GM19351 (cell line): Measurements from ENCODE around the gene RPP21.

Experiments used
- ATAC-seq: cut with Tn5 transposase; IDR thresholded peaks from one replicate; pipeline ENCODE4 v1.9.1; 2021; ENCODE audit warnings: mild to moderate bottlenecking, moderate library complexity; ENCODE audit not compliant: unreplicated experiment

The RPP21 gene

DNA sequence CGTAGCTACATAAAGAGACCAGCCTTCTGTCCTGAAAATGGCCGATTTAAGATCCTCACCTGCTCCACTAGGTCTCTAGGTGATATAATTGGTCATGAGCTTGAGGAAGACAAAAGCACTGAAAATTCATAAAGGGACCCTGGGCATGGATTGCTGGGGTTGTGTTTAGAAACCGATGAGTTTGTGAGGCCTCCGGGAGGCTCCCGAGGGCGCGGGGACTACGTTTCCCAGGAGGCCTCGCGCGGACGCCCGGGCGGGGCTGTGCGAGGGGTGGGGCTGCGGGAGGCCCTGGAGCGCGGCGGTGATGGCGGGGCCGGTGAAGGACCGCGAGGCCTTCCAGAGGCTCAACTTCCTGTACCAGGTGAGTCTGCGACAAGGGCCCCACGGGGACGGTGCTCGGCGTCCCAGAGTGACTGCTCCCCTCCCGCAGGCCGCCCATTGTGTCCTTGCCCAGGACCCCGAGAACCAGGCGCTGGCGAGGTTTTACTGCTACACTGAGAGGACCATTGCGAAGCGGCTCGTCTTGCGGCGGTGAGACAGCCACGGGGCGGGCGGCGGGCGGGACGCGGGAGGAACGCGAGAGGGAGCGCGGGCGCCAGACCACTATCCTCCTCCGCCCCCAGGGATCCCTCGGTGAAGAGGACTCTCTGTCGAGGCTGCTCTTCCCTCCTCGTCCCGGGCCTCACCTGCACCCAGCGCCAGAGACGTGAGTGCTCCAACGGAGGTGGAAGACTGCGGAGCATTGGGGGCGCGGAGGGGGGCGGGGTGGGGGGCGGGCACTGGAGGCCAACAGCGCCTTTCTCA is at the start of gene RPP21:
RPP21 (plus strand) TSS at position 289 of the 804 bp plus-strand sequence; CDS start at position 305, 16 bp downstream.
- ATAC-seq = peak; percentile 96

GRCh38 chr6:30295837-30296236 is 49.1 kb upstream of the RPP21 start:
- ATAC-seq = no peak

GRCh38 chr6:30304002-30304401 is 41.0 kb upstream of the RPP21 start:
- no peak for ATAC-seq

GRCh38 chr6:30311101-30311500 is 33.9 kb upstream of the RPP21 start:
- ATAC-seq = no peak

GRCh38 chr6:30311671-30312070 is 33.3 kb upstream of the RPP21 start:
- no peak for ATAC-seq

- ATAC-seq = no peak
These were observed 32.7 kb upstream of the RPP21 start for GRCh38 chr6:30312266-30312665.

GRCh38 chr6:30312676-30313321 is 32.2 kb upstream of the RPP21 start:
- no peak for ATAC-seq

DNA sequence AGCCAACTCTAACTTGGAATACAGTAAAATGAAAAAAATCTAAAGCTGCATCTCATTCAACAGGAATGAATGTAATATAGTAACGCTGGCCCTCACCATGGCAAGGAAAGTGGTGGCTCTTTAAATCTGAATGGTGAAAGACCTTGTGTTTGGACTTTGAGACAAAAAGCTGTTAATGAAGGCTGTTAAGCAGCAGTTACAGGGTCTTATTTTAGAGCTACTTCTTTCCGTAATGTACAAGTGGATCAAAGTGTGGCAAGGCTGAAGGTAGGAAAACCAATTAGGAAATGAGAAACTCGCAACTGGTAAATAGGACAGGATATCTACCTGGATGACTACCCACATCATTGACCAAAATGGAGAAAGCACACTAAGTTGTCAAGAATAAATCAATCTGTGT is 29.8 kb upstream of the RPP21 start:
- ATAC-seq = no peak

DNA sequence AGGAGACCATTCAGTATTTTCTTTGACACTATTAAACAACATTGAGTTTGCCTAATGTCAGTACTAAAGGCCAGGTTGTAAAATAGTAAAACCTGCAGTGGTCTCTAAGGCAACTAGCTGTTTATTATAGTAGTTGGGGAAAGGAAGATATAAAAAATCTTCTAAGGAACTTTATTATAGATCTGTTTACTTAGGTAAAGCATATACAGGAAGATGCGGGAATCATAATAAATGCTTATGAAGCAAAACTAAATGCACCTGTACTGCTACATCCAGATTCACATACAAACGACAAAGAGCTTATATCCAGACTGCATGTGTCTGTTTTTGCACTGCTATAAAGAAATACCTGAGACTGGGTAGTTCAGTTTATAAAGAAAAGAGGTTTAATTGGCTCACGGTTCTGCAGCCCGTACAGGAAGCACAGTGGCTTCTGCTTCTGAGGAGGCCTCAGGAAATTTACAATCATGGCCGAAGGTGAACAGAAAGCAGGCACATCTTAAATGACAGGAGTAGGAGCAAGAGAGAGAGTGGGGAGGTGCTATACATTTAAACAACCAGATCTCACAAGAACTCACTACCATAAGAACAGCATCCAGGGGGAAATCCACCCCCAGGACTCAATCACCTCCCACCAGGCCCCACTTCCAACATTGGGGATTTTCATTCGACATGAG is 26.9 kb upstream of the RPP21 start:
- no peak for ATAC-seq

- ATAC-seq = no peak
These were observed 25.7 kb upstream of the RPP21 start for GRCh38 chr6:30319146-30319835.

- ATAC-seq = no peak
These were observed 23.1 kb upstream of the RPP21 start for GRCh38 chr6:30321692-30322388.

DNA sequence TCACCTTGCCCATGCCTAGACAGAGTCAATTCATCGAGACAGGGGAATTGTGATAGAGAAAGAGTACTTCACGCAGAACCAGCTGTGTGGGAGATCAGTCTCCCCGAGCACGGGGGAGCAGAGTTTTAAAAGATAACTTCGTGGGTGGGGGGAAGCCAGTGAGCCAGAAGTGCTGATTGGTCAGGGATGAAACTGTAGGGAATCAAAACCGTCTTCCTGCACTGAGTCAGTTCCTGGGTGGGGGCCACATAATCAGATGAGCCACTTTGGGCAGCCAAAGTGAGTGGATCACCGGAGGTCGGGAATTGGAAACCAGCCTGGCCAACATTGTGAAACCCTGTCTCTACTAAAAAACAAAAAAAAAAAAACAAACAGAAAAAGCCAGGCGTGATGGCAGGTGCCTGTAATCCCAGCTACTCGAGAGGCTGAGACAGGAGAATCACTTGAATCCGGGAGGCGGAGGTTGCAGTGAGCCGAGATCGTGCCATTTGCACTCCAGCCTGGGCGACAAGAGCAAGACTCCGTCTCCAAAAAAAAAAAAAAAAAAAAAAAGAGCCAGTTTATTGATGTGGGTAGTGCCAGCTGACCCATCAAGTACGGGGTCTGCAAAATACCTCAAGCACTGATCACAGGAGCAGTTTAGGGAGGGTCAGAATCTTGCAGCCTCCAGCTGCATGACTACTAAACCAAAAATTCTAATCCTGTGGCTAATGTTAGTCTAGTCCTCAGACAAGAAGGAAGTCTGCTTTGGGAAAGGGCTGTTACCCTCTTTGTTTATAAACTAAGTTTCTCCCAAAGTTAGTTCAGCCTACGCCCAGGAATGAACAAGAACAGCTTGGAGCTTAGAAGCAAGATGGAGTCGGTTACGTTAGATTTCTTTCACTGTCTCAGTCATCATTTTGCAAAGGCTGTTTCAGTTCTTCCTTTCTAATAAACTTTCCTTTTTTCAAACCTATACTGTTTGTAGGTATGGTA is 22.1 kb upstream of the RPP21 start:
- ATAC-seq = no peak

GRCh38 chr6:30323806-30324205 is 21.1 kb upstream of the RPP21 start:
- no peak for ATAC-seq

DNA sequence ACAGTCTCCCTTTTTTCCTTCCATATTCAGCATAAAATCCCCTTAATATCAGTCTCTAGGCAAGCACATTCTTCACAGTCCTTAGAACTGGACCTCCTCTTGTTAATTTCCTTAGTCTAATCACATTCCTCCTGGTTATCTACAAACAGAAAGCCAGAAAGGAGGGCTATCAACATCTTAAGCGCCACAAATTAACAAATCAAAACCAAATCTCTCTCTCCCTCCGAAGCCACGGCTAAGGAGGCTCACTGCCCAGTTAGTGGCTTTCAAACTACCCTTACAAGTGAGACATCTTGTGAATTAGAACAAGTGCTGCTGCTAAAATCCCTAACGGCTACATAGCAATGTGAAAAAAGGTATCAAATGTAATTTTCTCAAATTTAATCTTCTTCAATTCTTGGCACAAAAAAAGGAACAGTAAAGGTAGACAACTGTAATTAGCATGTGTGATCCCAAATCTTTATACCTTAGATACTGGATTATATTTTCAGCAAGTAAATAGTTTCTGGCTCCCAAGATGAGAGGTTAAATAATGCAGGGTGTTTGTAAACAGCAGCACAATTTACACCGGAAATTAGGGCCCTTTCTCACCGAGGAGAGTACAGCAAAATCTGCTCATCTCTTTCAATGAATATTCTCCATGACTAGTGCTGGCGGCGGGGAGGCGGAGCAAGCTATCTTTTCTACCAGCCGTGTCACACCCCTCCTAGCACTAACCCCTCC is 19.6 kb upstream of the RPP21 start:
- ATAC-seq = peak; percentile 39

GRCh38 chr6:30325873-30326525 is 19.0 kb upstream of the RPP21 start:
- peak; percentile 46 for ATAC-seq

DNA sequence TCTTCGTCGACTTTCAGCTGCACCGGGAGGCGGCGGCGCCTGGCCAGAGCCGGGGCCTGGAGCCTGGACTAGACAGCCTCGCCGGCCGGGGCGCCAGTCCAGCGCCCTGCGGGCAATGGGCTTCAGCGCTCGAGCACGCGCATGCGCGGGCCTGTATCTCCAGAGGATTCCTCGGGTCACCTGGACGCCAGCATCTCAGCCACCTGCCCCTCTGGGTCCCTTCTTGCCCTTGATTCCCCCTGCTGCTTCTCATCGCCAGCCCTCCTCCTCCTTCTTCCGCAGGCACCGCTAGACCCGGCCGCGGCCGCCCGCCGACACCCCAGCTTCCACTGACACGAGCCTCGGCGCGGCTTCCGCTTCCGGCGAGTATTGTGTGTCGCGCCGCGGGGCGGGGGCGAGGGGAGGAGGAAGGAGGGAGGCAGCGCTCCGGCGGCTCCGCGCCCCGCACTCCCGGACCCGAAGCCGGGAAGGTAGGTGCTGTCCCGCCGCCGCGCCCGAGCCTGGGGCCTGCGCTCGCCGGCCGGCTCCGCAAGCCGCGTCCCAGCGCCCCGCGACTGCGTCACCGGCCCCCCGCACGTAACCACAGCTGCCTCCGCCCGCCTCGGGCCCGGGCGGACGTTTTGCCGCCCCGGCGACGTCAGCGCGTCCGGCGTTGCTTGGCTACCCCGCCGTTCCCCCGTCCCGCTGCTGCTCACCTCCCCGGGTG is 18.3 kb upstream of the RPP21 start, which contains the start of gene TRIM39:
TRIM39 (plus strand) TSS at position 402 of the 706 bp plus-strand sequence. CDS start 2,391 bp downstream, outside the sequence.
- peak; percentile 69 for ATAC-seq

DNA sequence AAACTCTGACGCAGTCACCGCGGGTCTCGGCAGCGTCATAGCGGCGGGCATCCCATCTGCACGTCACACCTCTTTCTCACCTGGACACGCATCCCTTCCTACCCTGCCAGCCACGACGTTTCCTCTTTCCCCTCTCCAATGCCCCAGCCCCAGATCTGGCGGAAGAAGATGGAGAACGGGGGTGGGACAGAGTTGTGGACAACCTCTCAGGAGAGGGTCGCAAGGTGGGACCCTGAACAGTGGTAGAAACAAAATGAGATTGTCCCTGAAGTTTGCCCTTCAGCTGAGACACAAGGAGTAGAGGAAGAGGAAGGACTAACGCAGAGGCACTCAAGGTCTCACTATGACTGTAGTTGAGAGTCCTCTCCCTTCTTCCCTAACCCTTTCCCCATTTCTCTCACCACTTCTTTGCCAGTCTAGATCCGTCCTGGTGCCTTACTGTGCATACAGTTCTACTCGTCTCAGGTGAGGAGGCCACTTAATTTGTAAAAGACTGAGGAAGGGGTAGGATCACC is 17.7 kb upstream of the RPP21 start:
- ATAC-seq = no peak
